Measurements from ENCODE around the gene LRRC28. TPM values are rescaled to one million over a fixed set of nuclear protein-coding genes. Genes with fewer than 3 reads are reported as not detected.

LRRC28 gene
- total and polyA plus RNA-seq, 10 of the 15 experiments (the other 5 are each of a cell fraction or from before 2014, with no cell fraction given) = 21.3 to 54.9 (median 27.7) TPM

- TF ChIP-seq, protein P1, sequence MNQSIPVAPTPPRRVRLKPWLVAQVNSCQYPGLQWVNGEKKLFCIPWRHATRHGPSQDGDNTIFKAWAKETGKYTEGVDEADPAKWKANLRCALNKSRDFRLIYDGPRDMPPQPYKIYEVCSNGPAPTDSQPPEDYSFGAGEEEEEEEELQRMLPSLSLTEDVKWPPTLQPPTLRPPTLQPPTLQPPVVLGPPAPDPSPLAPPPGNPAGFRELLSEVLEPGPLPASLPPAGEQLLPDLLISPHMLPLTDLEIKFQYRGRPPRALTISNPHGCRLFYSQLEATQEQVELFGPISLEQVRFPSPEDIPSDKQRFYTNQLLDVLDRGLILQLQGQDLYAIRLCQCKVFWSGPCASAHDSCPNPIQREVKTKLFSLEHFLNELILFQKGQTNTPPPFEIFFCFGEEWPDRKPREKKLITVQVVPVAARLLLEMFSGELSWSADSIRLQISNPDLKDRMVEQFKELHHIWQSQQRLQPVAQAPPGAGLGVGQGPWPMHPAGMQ (IDR thresholded peaks at IDR 0.05; ENCODE audit: borderline replicate concordance) = no peak
Observed at GRCh38 chr15:99252326-99252725, 1.0 kb downstream of the LRRC28 start (continued).

GRCh38 chr15:99253381-99254090 lies 2.3 kb downstream of the LRRC28 start:
- POLR2A ChIA-PET = interaction anchor here (0.9 to 1.5 kb wide), 6 partner anchors 9 to 480 kb away, joined by 3 to 6 read pairs (median 4); partner anchors contain the start of gene LYSMD4
- SMC1A ChIA-PET (ENCODE audit: uncharacterized antibody, unreplicated experiment) = interaction anchor here (0.8 to 3.7 kb wide), 15 partner anchors 11 to 509 kb away, joined by 3 to 23 read pairs (median 5); partner anchors contain the start of gene LYSMD4
- Histone ChIP-seq H3K4me1 (ENCODE audit: control insufficient read depth, insufficient read depth, low read length) (peaks cover 11% of the 10 kb centered on the region), H3K9ac (ENCODE audit: control insufficient read depth, insufficient read depth, low read length) (no peak overlapping the region), H3K9me3 (replicated peaks; ENCODE audit: control insufficient read depth, insufficient read depth, low read length) (no peaks in the 10 kb centered on the region), H4K20me1 (ENCODE audit: control insufficient read depth, insufficient read depth) (no peaks in the 10 kb centered on the region), H2AFZ (ENCODE audit: control insufficient read depth, low read depth, low read length) (peak overlapping the region; percentile 11), H3K79me2 (ENCODE audit: control insufficient read depth, insufficient read depth, low read length) (peaks cover 27% of the 10 kb centered on the region), H3K36me3 (ENCODE audit: control insufficient read depth in 2 of 2, insufficient read depth in 2 of 2, low read length in 1 of 2) (no peaks in the 10 kb centered on the region), H3K27ac (ENCODE audit: control insufficient read depth, insufficient read depth) (peak overlapping the region; percentile 14), H3K4me2 (ENCODE audit: control insufficient read depth, insufficient read depth) (peak overlapping the region; percentile 69), H3K27me3 (replicated peaks in 1 of 2; ENCODE audit: control insufficient read depth in 2 of 2, insufficient read depth in 2 of 2, low read length in 1 of 2) (no peaks in the 10 kb centered on the region), H3K4me3 (peak overlapping the region; percentile 30; the same call in 1 of the 2 replicates)
- ATAC-seq = no peak
- BruUV-seq (replicated peaks) = no TSS peak
- no peak for DNase-seq (ENCODE audit: low read depth, low spot score)
- RAD21 ChIA-PET (ENCODE audit: unreplicated experiment) = interaction anchor here (0.7 to 2.5 kb wide), 7 partner anchors 10 to 1080 kb away, joined by 3 to 13 read pairs (median 3); no protein-coding TSS in a partner anchor
- WGBS (ENCODE audit: insufficient coverage, insufficient replicate concordance, low lambda C conversion rate, missing lambda C conversion rate) = 63% methylated on average over 6 of the region's 6 CpGs
- CTCF ChIA-PET = interaction anchor here (1.0 to 5.2 kb wide), 5 partner anchors 11 to 451 kb away, joined by 3 to 51 read pairs (median 7); partner anchors contain the start of gene SYNM
- intact Hi-C loops (cut with micrococcal nuclease; ENCODE audit: unreplicated experiment) = no loop called here
- TF ChIP-seq, protein P2, sequence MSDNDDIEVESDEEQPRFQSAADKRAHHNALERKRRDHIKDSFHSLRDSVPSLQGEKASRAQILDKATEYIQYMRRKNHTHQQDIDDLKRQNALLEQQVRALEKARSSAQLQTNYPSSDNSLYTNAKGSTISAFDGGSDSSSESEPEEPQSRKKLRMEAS (IDR thresholded peaks at IDR 0.05; ENCODE audit: low read depth, low read length) = no peak
- TF ChIP-seq EED (IDR thresholded peaks at IDR 0.05; ENCODE audit: low read depth) = peak; percentile 63; the same call in 1 of the 2 replicates
- TF ChIP-seq IKZF1 (conservative IDR thresholded peaks at IDR 0.05) = peak; percentile 61
- peak; percentile 46; the same call in 1 of the 2 replicates for TF ChIP-seq RUNX3 (IDR thresholded peaks at IDR 0.05; ENCODE audit: low read length)
- TF ChIP-seq IKZF2 (IDR thresholded peaks at IDR 0.05) = peak; percentile 48 to 55; a peak in 3 of 4 replicates
- TF ChIP-seq, protein P3, sequence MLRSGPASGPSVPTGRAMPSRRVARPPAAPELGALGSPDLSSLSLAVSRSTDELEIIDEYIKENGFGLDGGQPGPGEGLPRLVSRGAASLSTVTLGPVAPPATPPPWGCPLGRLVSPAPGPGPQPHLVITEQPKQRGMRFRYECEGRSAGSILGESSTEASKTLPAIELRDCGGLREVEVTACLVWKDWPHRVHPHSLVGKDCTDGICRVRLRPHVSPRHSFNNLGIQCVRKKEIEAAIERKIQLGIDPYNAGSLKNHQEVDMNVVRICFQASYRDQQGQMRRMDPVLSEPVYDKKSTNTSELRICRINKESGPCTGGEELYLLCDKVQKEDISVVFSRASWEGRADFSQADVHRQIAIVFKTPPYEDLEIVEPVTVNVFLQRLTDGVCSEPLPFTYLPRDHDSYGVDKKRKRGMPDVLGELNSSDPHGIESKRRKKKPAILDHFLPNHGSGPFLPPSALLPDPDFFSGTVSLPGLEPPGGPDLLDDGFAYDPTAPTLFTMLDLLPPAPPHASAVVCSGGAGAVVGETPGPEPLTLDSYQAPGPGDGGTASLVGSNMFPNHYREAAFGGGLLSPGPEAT (IDR thresholded peaks at IDR 0.05; ENCODE audit: low read depth) = 0 out of 2 replicates have a peak, but pooled peaks have one; percentile 20
- TF ChIP-seq RFX5 (IDR thresholded peaks at IDR 0.05; ENCODE audit: low read depth, low read length) = no peak
- in situ Hi-C loops (cut with MboI) = loop anchor here (25.0 kb wide), 1 partner anchor 1359 kb away; the partner anchor contains the start of genes ASB7 and LINS1
- no peak for FAIRE-seq
